CD14-positive monocyte (primary cell): ENCODE data around the gene GPC6. TPM values are rescaled to one million over a fixed set of nuclear protein-coding genes. Genes with fewer than 3 reads are reported as not detected.
A peak's percentile ranks its signal among the peaks of the same experiment; 100 is the strongest.

Source experiments
- DNase-seq, 3 donors: peaks; one replicate each; pipeline ENCODE4 v3.0.0-alpha.2; 2011 to 2022
- H2AFZ ChIP-seq: 2 replicates; pipeline ENCODE4 v1.6.0; 2012; ENCODE audit warnings: mild to moderate bottlenecking, low read depth, low read length, inconsistent platforms; ENCODE audit not compliant: insufficient read depth, poor library complexity, severe bottlenecking
- H3K27ac ChIP-seq, 2 donors: 1 replicate in 1 of 2; 2 replicates in 1 of 2; pipeline ENCODE4 v1.5.1; 2012 to 2013; ENCODE audit warnings: low read length in 2 of 2, control low read depth in 1 of 2, inconsistent platforms in 1 of 2, low read depth in 1 of 2, mild to moderate bottlenecking in 1 of 2
- H3K27me3 ChIP-seq, 2 donors: one replicate each; pipeline versions ENCODE4 v1.6.0 to v1.6.1; 2011 to 2013; ENCODE audit warnings: low read length in 2 of 2; ENCODE audit not compliant: control insufficient read depth in 2 of 2, insufficient read depth in 2 of 2
- H3K36me3 ChIP-seq, 2 donors: replicated peaks in 1 of 2; 1 replicate in 1 of 2; 2 replicates in 1 of 2; pipeline versions ENCODE4 v1.5.1 to v1.6.1; 2012 to 2013; ENCODE audit warnings: low read length in 2 of 2, control low read depth in 1 of 2, inconsistent platforms in 1 of 2, mild to moderate bottlenecking in 1 of 2; ENCODE audit not compliant: insufficient read depth in 2 of 2, control insufficient read depth in 1 of 2
- H3K4me1 ChIP-seq, 2 donors: 1 replicate in 1 of 2; 2 replicates in 1 of 2; pipeline versions ENCODE4 v1.5.1 to v1.6.1; 2012 to 2013; ENCODE audit warnings: low read length in 2 of 2, control low read depth in 1 of 2, inconsistent platforms in 1 of 2, mild to moderate bottlenecking in 1 of 2, moderate library complexity in 1 of 2; ENCODE audit not compliant: insufficient read depth in 2 of 2, control insufficient read depth in 1 of 2
- H3K4me2 ChIP-seq: replicated peaks from 2 replicates; pipeline ENCODE3; 2012; ENCODE audit warnings: low read length, moderate library complexity, mild to moderate bottlenecking; ENCODE audit not compliant: poor library complexity, severe bottlenecking; ENCODE audit errors: extremely low read depth
- H3K4me3 ChIP-seq, 3 experiments: fragments of 200-600 bp in 1 of 3; sonication (generic) in 1 of 3; replicated peaks in 1 of 3; 1 replicate in 2 of 3; 2 replicates in 1 of 3; pipeline ENCODE4 v1.5.1; 2011 to 2013; ENCODE audit warnings: low read length in 3 of 3, mild to moderate bottlenecking in 3 of 3, control low read depth in 2 of 3, low read depth in 2 of 3, inconsistent platforms in 1 of 3, moderate library complexity in 1 of 3
- H3K79me2 ChIP-seq: 2 replicates; pipeline ENCODE4 v1.6.0; 2012; ENCODE audit warnings: mild to moderate bottlenecking, control low read depth, inconsistent platforms, low read length, moderate library complexity; ENCODE audit not compliant: insufficient read depth
- H3K9ac ChIP-seq: 2 replicates; pipeline ENCODE4 v1.6.0; 2017; ENCODE audit warnings: low read length, mild to moderate bottlenecking; ENCODE audit not compliant: insufficient read depth, poor library complexity, severe bottlenecking
- H3K9me3 ChIP-seq, 2 donors: replicated peaks in 1 of 2; 1 replicate in 1 of 2; 2 replicates in 1 of 2; pipeline versions ENCODE4 v1.5.1 to v1.6.1; 2012 to 2013; ENCODE audit warnings: low read length in 2 of 2, control low read depth in 1 of 2; ENCODE audit not compliant: control insufficient read depth in 1 of 2, insufficient read depth in 1 of 2
- H4K20me1 ChIP-seq: 2 replicates; pipeline ENCODE4 v1.6.0; 2012; ENCODE audit warnings: mild to moderate bottlenecking, low read length, control low read depth, moderate library complexity; ENCODE audit not compliant: insufficient read depth
- H3K27ac Mint-ChIP-seq, 7 donors: one replicate each; pipeline ENCODE4 v1.8.0; 2020; ENCODE audit warnings: mild to moderate bottlenecking in 7 of 7, mixed read lengths in 7 of 7, moderate library complexity in 6 of 7, inconsistent platforms in 2 of 7
- H3K27me3 Mint-ChIP-seq, 3 donors: one replicate each; pipeline ENCODE4 v1.8.0; 2021 to 2022; ENCODE audit warnings: low read depth in 3 of 3, mild to moderate bottlenecking in 3 of 3, mixed read lengths in 3 of 3, moderate library complexity in 3 of 3, inconsistent platforms in 1 of 3
- H3K36me3 Mint-ChIP-seq, 2 donors: one replicate each; pipeline ENCODE4 v1.8.0; 2020; ENCODE audit warnings: mixed read lengths in 2 of 2, inconsistent platforms in 1 of 2, mild to moderate bottlenecking in 1 of 2
- H3K4me1 Mint-ChIP-seq: one replicate; pipeline ENCODE4 v1.8.0; 2020; ENCODE audit warnings: mild to moderate bottlenecking, mixed read lengths
- H3K4me3 Mint-ChIP-seq, 2 donors: one replicate each; pipeline ENCODE4 v1.8.0; 2020; ENCODE audit warnings: mild to moderate bottlenecking in 2 of 2, mixed read lengths in 2 of 2, moderate library complexity in 1 of 2
- H3K9me3 Mint-ChIP-seq, 7 donors: one replicate each; pipeline ENCODE4 v1.8.0; 2020 to 2022; ENCODE audit warnings: mixed read lengths in 7 of 7, mild to moderate bottlenecking in 6 of 7, moderate library complexity in 6 of 7, inconsistent platforms in 2 of 7
- WGBS: methylation state at CpG from one replicate; pipeline ENCODE4 v1.1.5; 2013; ENCODE audit warnings: missing lambda C conversion rate; ENCODE audit not compliant: insufficient coverage; 5-methylcytosine and 5-hydroxymethylcytosine counted together
- intact Hi-C, 2 donors: fragments of 100-400 bp; cut with micrococcal nuclease; formaldehyde crosslinking; loops; one replicate each; pipeline versions ENCODE4 v1.15.0 to v1.15.1; 2023
- polyA plus RNA-seq, 3 donors: library from polyadenylated mRNA; depleted of rRNA in 1 of 3; unstranded in 2 of 3; stranded (reverse) in 1 of 3; fragments of 300-500 nt in 2 of 3; fragments of >200 nt in 1 of 3; fragmentation: Illumina TruSeq in 2 of 3; gene quantifications; 1 replicate in 2 of 3; 2 replicates in 1 of 3; pipeline ENCODE4 v1.2.3, GENCODE V29; 2012 to 2021
- TF ChIP-seq, protein P1 (sequence below): fragments of 200-600 bp; IDR thresholded peaks from one replicate; pipeline ENCODE4 v1.8.0; 2022; ENCODE audit warnings: antibody characterized with exemption, mild to moderate bottlenecking

The GPC6 gene
- polyA plus RNA-seq, 3 donors, result not detected

- no peak for DNase-seq
- peaks cover 11 to 20% of the 10 kb centered on the region in 2 donors for H3K9me3 ChIP-seq
- Mint-ChIP-seq H3K27ac (peak overlapping the region in 1 of 7 donors; percentile 71), H3K4me1 (no peaks in the 10 kb centered on the region), H3K27me3 (peaks cover 0 to 2% (median 0%) of the 10 kb centered on the region in 3 donors), H3K9me3 (peaks cover 0 to 7% (median 5%) of the 10 kb centered on the region in 7 donors), H3K36me3 (no peaks in the 10 kb centered on the region), H3K4me3 (peak overlapping the region; percentile 21 to 71)
- no peaks in the 10 kb centered on the region for H3K36me3 ChIP-seq
- TF ChIP-seq, protein P1, sequence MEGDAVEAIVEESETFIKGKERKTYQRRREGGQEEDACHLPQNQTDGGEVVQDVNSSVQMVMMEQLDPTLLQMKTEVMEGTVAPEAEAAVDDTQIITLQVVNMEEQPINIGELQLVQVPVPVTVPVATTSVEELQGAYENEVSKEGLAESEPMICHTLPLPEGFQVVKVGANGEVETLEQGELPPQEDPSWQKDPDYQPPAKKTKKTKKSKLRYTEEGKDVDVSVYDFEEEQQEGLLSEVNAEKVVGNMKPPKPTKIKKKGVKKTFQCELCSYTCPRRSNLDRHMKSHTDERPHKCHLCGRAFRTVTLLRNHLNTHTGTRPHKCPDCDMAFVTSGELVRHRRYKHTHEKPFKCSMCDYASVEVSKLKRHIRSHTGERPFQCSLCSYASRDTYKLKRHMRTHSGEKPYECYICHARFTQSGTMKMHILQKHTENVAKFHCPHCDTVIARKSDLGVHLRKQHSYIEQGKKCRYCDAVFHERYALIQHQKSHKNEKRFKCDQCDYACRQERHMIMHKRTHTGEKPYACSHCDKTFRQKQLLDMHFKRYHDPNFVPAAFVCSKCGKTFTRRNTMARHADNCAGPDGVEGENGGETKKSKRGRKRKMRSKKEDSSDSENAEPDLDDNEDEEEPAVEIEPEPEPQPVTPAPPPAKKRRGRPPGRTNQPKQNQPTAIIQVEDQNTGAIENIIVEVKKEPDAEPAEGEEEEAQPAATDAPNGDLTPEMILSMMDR, result no peak
- no peaks in the 10 kb centered on the region for H3K27me3 ChIP-seq
- no peak overlapping the region for H3K9ac ChIP-seq
- H3K79me2 ChIP-seq, result no peaks in the 10 kb centered on the region
- intact Hi-C loops, result no loop called here
- no peaks in the 10 kb centered on the region for H3K4me1 ChIP-seq
- peak overlapping the region; percentile 31 for H2AFZ ChIP-seq
- no peak overlapping the region for H3K27ac ChIP-seq
- peak overlapping the region in 2 of 3 experiments; percentile 0 to 49 for H3K4me3 ChIP-seq
- no peaks in the 10 kb centered on the region for H4K20me1 ChIP-seq
- H3K4me2 ChIP-seq, result peak overlapping the region; percentile 39
- 61% methylated on average over 7 of the region's 17 CpGs for WGBS
Measured at GRCh38 chr13:93244141-93244917, 17.7 kb downstream of the GPC6 start.

DNA sequence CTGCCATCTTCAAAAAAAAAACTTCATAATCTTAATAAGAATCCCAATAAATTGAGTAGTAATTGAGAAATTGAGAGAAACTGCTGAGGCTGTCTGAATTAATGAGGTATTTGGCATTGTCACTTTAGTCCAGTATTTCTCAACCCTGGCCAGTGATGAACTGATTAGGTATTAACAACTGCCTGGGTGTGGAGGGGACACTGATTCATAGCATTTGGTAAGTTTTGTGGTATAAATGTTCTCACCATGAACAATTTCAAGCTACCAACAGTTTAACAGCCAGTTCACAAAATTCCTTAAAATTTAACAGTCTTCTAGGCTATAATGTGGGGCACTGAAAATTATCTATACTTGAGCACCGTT, 18.3 kb downstream of the GPC6 start:
- Histone ChIP-seq H3K27ac (no peak overlapping the region), H3K9me3 (peaks cover 10 to 20% of the 10 kb centered on the region in 2 donors), H3K4me1 (no peaks in the 10 kb centered on the region), H3K4me3 (no peak overlapping the region), H2AFZ (no peak overlapping the region), H3K27me3 (no peaks in the 10 kb centered on the region), H4K20me1 (no peaks in the 10 kb centered on the region), H3K36me3 (no peaks in the 10 kb centered on the region), H3K4me2 (no peak overlapping the region), H3K79me2 (no peaks in the 10 kb centered on the region), H3K9ac (no peak overlapping the region)
- no peaks in the 10 kb centered on the region for H3K36me3 Mint-ChIP-seq
- no peak for DNase-seq
- TF ChIP-seq, protein P1, result no peak
- no peaks in the 10 kb centered on the region for H3K4me1 Mint-ChIP-seq
- H3K9me3 Mint-ChIP-seq, result peaks cover 0 to 6% (median 5%) of the 10 kb centered on the region in 7 donors
- no peak overlapping the region for H3K27ac Mint-ChIP-seq
- intact Hi-C loops, result no loop called here
- peaks cover 0 to 2% (median 0%) of the 10 kb centered on the region in 3 donors for H3K27me3 Mint-ChIP-seq
- no peak overlapping the region for H3K4me3 Mint-ChIP-seq
- WGBS, result no CpG with 5 or more reads among the region's 1 CpG
